GM23338 (cell line): ENCODE measurements around the gene HOXA9. TPM values are rescaled to one million over a fixed set of nuclear protein-coding genes. Genes with fewer than 3 reads are reported as not detected.
A peak's percentile ranks its signal among the peaks of the same experiment; 100 is the strongest.

Source experiments
- ATAC-seq: fragments of 200-7000 bp; cut with Tn5 transposase; 3 replicates; pipeline ENCODE4 v1.9.1; 2020
- DNase-seq: peaks from one replicate; pipeline ENCODE4 v3.0.0-alpha.2; 2015; ENCODE audit warnings: low spot score
- H2AFZ ChIP-seq: fragments of 200-600 bp; sonication (generic); 2 replicates; pipeline ENCODE4 v1.8.0; 2016; ENCODE audit warnings: antibody characterized with exemption, mild to moderate bottlenecking, moderate library complexity
- H3F3A ChIP-seq: fragments of 200-600 bp; sonication (generic); replicated peaks from 2 replicates; pipeline ENCODE4 v1.8.0; 2017; ENCODE audit warnings: antibody characterized with exemption, mixed run types, low read depth
- H3K27ac ChIP-seq: fragments of 200-600 bp; sonication (generic); 2 replicates; pipeline ENCODE4 v1.6.1; 2016; ENCODE audit warnings: low read depth
- H3K27me3 ChIP-seq: fragments of 200-600 bp; sonication (generic); 2 replicates; pipeline ENCODE4 v1.8.0; 2016; ENCODE audit warnings: mild to moderate bottlenecking, mixed run types, moderate library complexity; ENCODE audit not compliant: insufficient read depth
- H3K36me3 ChIP-seq: fragments of 200-600 bp; sonication (generic); 2 replicates; pipeline ENCODE4 v1.8.0; 2016; ENCODE audit warnings: mild to moderate bottlenecking; ENCODE audit not compliant: insufficient read depth
- H3K4me1 ChIP-seq: fragments of 200-600 bp; sonication (generic); 2 replicates; pipeline ENCODE4 v1.8.0; 2016; ENCODE audit warnings: mild to moderate bottlenecking, moderate library complexity; ENCODE audit not compliant: insufficient read depth
- H3K4me2 ChIP-seq: fragments of 200-600 bp; sonication (generic); 2 replicates; pipeline ENCODE4 v1.7.1; 2017; ENCODE audit warnings: mixed run types
- H3K4me3 ChIP-seq: fragments of 200-600 bp; sonication (generic); 2 replicates; pipeline ENCODE4 v1.6.1; 2016; ENCODE audit warnings: mixed run types
- H3K79me2 ChIP-seq: fragments of 200-600 bp; sonication (generic); replicated peaks from 2 replicates; pipeline ENCODE4 v1.8.0; 2017; ENCODE audit warnings: mild to moderate bottlenecking; ENCODE audit not compliant: insufficient read depth
- H3K9me2 ChIP-seq: fragments of 200-600 bp; sonication (generic); 2 replicates; pipeline ENCODE4 v1.8.0; 2017; ENCODE audit not compliant: insufficient read depth
- H4K20me1 ChIP-seq: fragments of 200-600 bp; sonication (generic); replicated peaks from 2 replicates; pipeline ENCODE4 v1.8.0; 2017; ENCODE audit warnings: mild to moderate bottlenecking; ENCODE audit not compliant: insufficient read depth
- H3K27ac Mint-ChIP-seq: 2 replicates; pipeline ENCODE4 v1.8.0; 2020; ENCODE audit warnings: inconsistent platforms, mild to moderate bottlenecking, moderate library complexity, mixed read lengths
- H3K27me3 Mint-ChIP-seq: 3 replicates; pipeline ENCODE4 v1.8.0; 2022; ENCODE audit warnings: low read depth, mild to moderate bottlenecking, moderate library complexity, mixed read lengths, inconsistent platforms; ENCODE audit not compliant: insufficient read depth, poor library complexity
- H3K36me3 Mint-ChIP-seq: 3 replicates; pipeline ENCODE4 v1.8.0; 2021; ENCODE audit warnings: low read depth, mild to moderate bottlenecking, inconsistent platforms, moderate library complexity, mixed read lengths
- H3K4me1 Mint-ChIP-seq: 3 replicates; pipeline ENCODE4 v1.8.0; 2020; ENCODE audit warnings: mild to moderate bottlenecking, inconsistent platforms, mixed read lengths
- H3K4me3 Mint-ChIP-seq: 3 replicates; pipeline ENCODE4 v1.8.0; 2021; ENCODE audit warnings: moderate library complexity, mild to moderate bottlenecking, inconsistent platforms, mixed read lengths
- H3K9me3 Mint-ChIP-seq: 3 replicates; pipeline ENCODE4 v1.8.0; 2020; ENCODE audit warnings: moderate library complexity, mild to moderate bottlenecking, inconsistent platforms, mixed read lengths
- CREB1 ChIP-seq: fragments of 250-450 bp; sonication (Bioruptor Pico); IDR thresholded peaks from 2 replicates; pipeline ENCODE4 v1.5.0; 2020; ENCODE audit warnings: low read depth, mild to moderate bottlenecking, moderate library complexity
- EZH2 ChIP-seq: fragments of 200-600 bp; sonication (generic); IDR thresholded peaks from one replicate; pipeline ENCODE4 v1.8.0; 2017; ENCODE audit warnings: antibody characterized with exemption, mild to moderate bottlenecking, low read depth; ENCODE audit not compliant: unreplicated experiment
- EZH2phosphoT487 ChIP-seq: fragments of 200-600 bp; sonication (generic); IDR thresholded peaks from one replicate; pipeline ENCODE4 v1.8.1; 2018; ENCODE audit warnings: antibody characterized with exemption; ENCODE audit not compliant: unreplicated experiment
- polyA plus RNA-seq: library from polyadenylated mRNA; unstranded; fragments of >200 nt; fragmentation: Nextera tagmentation; extraction: Ambion mirVana; gene quantifications from 2 replicates; pipeline ENCODE4 v1.2.1, GENCODE V29; 2016
- total RNA-seq: library from RNA; depleted of rRNA; stranded (reverse); fragments of >200 nt; shearing (Covaris generic); gene quantifications from 2 replicates; pipeline ENCODE4 v1.2.3, GENCODE V29; 2014
- TF ChIP-seq, protein P1 (sequence below), 2 experiments: fragments of 200-600 bp in 1 of 2; sonication (generic) in 1 of 2; conservative IDR thresholded peaks; 2 replicates each; pipeline versions ENCODE4 v1.5.1 to v1.6.1; 2016 to 2017; ENCODE audit warnings: antibody characterized with exemption in 2 of 2, low read depth in 2 of 2, mild to moderate bottlenecking in 2 of 2, moderate library complexity in 1 of 2
- TF ChIP-seq, protein P2 (sequence below): fragments of 250-450 bp; sonication (Bioruptor Pico); IDR thresholded peaks from 2 replicates; pipeline ENCODE4 v1.5.0; 2020; ENCODE audit warnings: mild to moderate bottlenecking, moderate library complexity

The HOXA9 gene
- total and polyA plus RNA-seq, 2 experiments from 2014 or later, result not detected

DNA sequence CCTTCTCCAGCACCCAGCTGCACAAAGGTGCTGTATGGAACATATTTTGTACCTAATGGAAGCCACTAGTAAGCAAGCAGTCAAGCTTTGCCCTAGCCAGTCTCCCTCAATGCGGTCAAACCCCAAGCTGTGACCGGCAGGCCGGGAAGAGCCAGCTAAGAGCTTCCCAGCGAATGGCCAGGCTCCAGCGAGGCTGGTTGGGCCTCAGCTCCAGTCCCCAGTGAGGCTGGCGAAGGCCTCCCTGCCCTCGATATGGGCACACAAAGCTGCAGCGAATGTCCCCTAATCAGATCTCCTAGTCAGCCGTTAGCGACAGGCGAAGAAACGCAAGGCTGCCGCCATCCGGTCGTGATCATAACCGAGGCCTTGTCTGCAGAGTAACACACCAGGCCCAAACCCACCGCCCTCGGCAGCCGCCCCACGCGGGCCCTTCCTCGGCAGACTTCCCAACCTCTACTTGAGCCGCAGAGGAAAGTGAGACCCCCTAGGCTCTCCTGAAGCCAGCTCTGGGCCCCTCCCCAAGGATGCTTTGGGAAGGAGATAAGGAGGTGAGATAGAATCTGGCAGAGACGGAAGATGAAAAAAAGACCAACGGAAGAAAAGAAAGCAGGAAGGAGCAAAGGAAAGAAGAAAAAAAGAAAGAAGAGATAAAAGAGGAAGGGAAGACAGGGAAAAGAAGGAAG is 3.1 kb upstream of the HOXA9 start:
- Histone ChIP-seq H4K20me1 (peaks cover 47% of the 10 kb centered on the region), H3K27ac (no peak overlapping the region), H3K9me2 (no peaks in the 10 kb centered on the region), H3K79me2 (no peaks in the 10 kb centered on the region), H3K27me3 (peaks cover 100% of the 10 kb centered on the region), H3F3A (peaks cover 49% of the 10 kb centered on the region), H3K36me3 (no peaks in the 10 kb centered on the region; the same call in 1 of the 2 replicates), H2AFZ (no peak overlapping the region), H3K4me2 (no peak overlapping the region), H3K4me1 (peaks cover 12% of the 10 kb centered on the region), H3K4me3 (no peak overlapping the region)
- Mint-ChIP-seq H3K4me1 (peaks cover 17% of the 10 kb centered on the region), H3K36me3 (no peaks in the 10 kb centered on the region; the same call in 2 of the 3 replicates), H3K27ac (no peak overlapping the region), H3K27me3 (peaks cover 99% of the 10 kb centered on the region), H3K9me3 (peaks cover 19% of the 10 kb centered on the region; the same call in 2 of the 3 replicates), H3K4me3 (peak overlapping the region; percentile 16; the same call in 1 of the 3 replicates)
- TF ChIP-seq CREB1 (CRISPR knock-in tag) (no peak), EZH2 (peak; percentile 100), EZH2phosphoT487 (peak; percentile 89)
- TF ChIP-seq, protein P1, sequence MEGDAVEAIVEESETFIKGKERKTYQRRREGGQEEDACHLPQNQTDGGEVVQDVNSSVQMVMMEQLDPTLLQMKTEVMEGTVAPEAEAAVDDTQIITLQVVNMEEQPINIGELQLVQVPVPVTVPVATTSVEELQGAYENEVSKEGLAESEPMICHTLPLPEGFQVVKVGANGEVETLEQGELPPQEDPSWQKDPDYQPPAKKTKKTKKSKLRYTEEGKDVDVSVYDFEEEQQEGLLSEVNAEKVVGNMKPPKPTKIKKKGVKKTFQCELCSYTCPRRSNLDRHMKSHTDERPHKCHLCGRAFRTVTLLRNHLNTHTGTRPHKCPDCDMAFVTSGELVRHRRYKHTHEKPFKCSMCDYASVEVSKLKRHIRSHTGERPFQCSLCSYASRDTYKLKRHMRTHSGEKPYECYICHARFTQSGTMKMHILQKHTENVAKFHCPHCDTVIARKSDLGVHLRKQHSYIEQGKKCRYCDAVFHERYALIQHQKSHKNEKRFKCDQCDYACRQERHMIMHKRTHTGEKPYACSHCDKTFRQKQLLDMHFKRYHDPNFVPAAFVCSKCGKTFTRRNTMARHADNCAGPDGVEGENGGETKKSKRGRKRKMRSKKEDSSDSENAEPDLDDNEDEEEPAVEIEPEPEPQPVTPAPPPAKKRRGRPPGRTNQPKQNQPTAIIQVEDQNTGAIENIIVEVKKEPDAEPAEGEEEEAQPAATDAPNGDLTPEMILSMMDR (conservative IDR thresholded peaks at IDR 0.05; ENCODE audit: low read depth in 2 of 2), result peak in 1 of 2 experiments; percentile 7; a peak in 1 of 4 replicates
- ATAC-seq (no peak), DNase-seq (peak; percentile 31)

DNA sequence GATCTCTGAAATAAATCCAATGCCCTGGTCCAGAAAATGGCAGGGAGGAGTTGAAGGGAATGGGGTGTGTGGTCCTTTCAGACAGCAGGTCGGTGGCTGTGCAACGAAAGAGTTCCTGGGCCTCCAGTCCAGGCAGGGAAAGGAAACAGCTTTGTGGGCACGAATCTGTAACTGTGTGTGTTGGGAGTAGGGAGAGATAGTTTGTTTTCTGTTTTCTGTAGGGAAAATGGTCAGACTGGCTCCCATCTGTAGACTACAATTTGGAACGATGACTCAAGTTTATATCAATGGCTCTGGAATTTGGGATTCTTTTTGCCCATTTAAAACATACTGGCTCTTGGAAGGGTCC is 2.6 kb upstream of the HOXA9 start:
- H3K27me3 Mint-ChIP-seq, result peaks cover 100% of the 10 kb centered on the region
- no peak overlapping the region; the same call in 2 of the 3 replicates for H3K4me3 Mint-ChIP-seq

More for the DNA sequence above, 2.6 kb upstream of the HOXA9 start:
- Histone ChIP-seq H3K9me2 (no peaks in the 10 kb centered on the region), H2AFZ (no peak overlapping the region), H3K27ac (no peak overlapping the region), H3F3A (peaks cover 49% of the 10 kb centered on the region), H4K20me1 (peaks cover 51% of the 10 kb centered on the region), H3K27me3 (peaks cover 100% of the 10 kb centered on the region), H3K79me2 (no peaks in the 10 kb centered on the region), H3K4me3 (no peak overlapping the region), H3K4me1 (peaks cover 10% of the 10 kb centered on the region), H3K4me2 (no peak overlapping the region), H3K36me3 (no peaks in the 10 kb centered on the region; the same call in 1 of the 2 replicates)
- peaks cover 17% of the 10 kb centered on the region for H3K4me1 Mint-ChIP-seq
- no peak for DNase-seq
- no peak overlapping the region for H3K27ac Mint-ChIP-seq
- peak; percentile 47 for TF ChIP-seq EZH2
- TF ChIP-seq, protein P2, sequence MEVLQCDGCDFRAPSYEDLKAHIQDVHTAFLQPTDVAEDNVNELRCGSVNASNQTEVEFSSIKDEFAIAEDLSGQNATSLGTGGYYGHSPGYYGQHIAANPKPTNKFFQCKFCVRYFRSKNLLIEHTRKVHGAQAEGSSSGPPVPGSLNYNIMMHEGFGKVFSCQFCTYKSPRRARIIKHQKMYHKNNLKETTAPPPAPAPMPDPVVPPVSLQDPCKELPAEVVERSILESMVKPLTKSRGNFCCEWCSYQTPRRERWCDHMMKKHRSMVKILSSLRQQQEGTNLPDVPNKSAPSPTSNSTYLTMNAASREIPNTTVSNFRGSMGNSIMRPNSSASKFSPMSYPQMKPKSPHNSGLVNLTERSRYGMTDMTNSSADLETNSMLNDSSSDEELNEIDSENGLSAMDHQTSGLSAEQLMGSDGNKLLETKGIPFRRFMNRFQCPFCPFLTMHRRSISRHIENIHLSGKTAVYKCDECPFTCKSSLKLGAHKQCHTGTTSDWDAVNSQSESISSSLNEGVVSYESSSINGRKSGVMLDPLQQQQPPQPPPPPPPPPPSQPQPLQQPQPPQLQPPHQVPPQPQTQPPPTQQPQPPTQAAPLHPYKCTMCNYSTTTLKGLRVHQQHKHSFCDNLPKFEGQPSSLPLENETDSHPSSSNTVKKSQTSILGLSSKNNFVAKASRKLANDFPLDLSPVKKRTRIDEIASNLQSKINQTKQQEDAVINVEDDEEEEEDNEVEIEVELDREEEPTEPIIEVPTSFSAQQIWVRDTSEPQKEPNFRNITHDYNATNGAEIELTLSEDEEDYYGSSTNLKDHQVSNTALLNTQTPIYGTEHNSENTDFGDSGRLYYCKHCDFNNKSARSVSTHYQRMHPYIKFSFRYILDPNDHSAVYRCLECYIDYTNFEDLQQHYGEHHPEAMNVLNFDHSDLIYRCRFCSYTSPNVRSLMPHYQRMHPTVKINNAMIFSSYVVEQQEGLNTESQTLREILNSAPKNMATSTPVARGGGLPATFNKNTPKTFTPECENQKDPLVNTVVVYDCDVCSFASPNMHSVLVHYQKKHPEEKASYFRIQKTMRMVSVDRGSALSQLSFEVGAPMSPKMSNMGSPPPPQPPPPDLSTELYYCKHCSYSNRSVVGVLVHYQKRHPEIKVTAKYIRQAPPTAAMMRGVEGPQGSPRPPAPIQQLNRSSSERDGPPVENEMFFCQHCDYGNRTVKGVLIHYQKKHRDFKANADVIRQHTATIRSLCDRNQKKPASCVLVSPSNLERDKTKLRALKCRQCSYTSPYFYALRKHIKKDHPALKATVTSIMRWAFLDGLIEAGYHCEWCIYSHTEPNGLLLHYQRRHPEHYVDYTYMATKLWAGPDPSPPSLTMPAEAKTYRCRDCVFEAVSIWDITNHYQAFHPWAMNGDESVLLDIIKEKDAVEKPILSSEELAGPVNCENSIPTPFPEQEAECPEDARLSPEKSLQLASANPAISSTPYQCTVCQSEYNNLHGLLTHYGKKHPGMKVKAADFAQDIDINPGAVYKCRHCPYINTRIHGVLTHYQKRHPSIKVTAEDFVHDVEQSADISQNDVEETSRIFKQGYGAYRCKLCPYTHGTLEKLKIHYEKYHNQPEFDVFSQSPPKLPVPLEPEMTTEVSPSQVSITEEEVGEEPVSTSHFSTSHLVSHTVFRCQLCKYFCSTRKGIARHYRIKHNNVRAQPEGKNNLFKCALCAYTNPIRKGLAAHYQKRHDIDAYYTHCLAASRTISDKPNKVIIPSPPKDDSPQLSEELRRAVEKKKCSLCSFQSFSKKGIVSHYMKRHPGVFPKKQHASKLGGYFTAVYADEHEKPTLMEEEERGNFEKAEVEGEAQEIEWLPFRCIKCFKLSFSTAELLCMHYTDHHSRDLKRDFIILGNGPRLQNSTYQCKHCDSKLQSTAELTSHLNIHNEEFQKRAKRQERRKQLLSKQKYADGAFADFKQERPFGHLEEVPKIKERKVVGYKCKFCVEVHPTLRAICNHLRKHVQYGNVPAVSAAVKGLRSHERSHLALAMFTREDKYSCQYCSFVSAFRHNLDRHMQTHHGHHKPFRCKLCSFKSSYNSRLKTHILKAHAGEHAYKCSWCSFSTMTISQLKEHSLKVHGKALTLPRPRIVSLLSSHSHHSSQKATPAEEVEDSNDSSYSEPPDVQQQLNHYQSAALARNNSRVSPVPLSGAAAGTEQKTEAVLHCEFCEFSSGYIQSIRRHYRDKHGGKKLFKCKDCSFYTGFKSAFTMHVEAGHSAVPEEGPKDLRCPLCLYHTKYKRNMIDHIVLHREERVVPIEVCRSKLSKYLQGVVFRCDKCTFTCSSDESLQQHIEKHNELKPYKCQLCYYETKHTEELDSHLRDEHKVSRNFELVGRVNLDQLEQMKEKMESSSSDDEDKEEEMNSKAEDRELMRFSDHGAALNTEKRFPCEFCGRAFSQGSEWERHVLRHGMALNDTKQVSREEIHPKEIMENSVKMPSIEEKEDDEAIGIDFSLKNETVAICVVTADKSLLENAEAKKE (CRISPR knock-in tag), result no peak
- peaks cover 19% of the 10 kb centered on the region; the same call in 2 of the 3 replicates for H3K9me3 Mint-ChIP-seq
- H3K36me3 Mint-ChIP-seq, result no peaks in the 10 kb centered on the region; the same call in 2 of the 3 replicates
- ATAC-seq, result no peak
